Esophagus squamous epithelium (tissue), 5 donors: ENCODE data around the gene ZDHHC11B. TPM values are rescaled to one million over a fixed set of nuclear protein-coding genes. Genes with fewer than 3 reads are reported as not detected.
A peak's percentile ranks its signal among the peaks of the same experiment; 100 is the strongest.

Source experiments
- DNase-seq: peaks from one replicate; lab custom pipeline; 2025; lab: John Stamatoyannopoulos, UW
- H3K27ac ChIP-seq, 4 donors: fragments of 200-600 bp; sonication (generic); one replicate each; pipeline ENCODE4 v1.5.1; 2016 to 2019; ENCODE audit warnings: mild to moderate bottlenecking in 1 of 4
- H3K27me3 ChIP-seq, 4 donors: fragments of 200-600 bp; sonication (generic); 1 replicate in 3 of 4; 2 replicates in 1 of 4; pipeline versions ENCODE4 v1.5.1 to v1.6.0; 2017 to 2021; ENCODE audit warnings: antibody characterized with exemption in 1 of 4
- H3K36me3 ChIP-seq, 3 donors: fragments of 200-600 bp; sonication (generic); one replicate each; pipeline ENCODE4 v1.5.1; 2016 to 2019
- H3K4me1 ChIP-seq, 3 donors: fragments of 200-600 bp; sonication (generic); one replicate each; pipeline ENCODE4 v1.5.1; 2017 to 2019
- H3K4me3 ChIP-seq, 4 donors: fragments of 200-600 bp; sonication (generic); 1 replicate in 3 of 4; 2 replicates in 1 of 4; pipeline ENCODE4 v1.5.1; 2016 to 2019; ENCODE audit warnings: mild to moderate bottlenecking in 2 of 4, moderate library complexity in 1 of 4
- H3K9me3 ChIP-seq, 3 donors: fragments of 200-600 bp; sonication (generic); one replicate each; pipeline ENCODE4 v1.5.1; 2016 to 2019
- CTCF ChIP-seq, 6 experiments: fragments of 450-650 bp in 4 of 6; fragments of 200-600 bp in 2 of 6; sonication (generic) in 2 of 6; IDR thresholded peaks; one replicate each; pipeline ENCODE4 v1.5.1; 2016 to 2019; ENCODE audit warnings: antibody characterized with exemption in 6 of 6, mild to moderate bottlenecking in 4 of 6, moderate library complexity in 4 of 6
- POLR2A ChIP-seq, 4 donors: fragments of 450-650 bp; IDR thresholded peaks; one replicate each; pipeline ENCODE4 v1.6.1; 2017; ENCODE audit warnings: antibody characterized with exemption in 4 of 4, mild to moderate bottlenecking in 4 of 4, moderate library complexity in 3 of 4
- WGBS, 2 donors: methylation state at CpG; one replicate each; pipeline ENCODE4 v1.1.5; 2018; 5-methylcytosine and 5-hydroxymethylcytosine counted together
- intact Hi-C: fragments of 100-400 bp; cut with DNase I; formaldehyde crosslinking; loops from one replicate; pipeline ENCODE4 v1.15.0; 2022
- total RNA-seq, 4 donors: library from RNA; depleted of rRNA; stranded (reverse); fragments of >200 nt; gene quantifications; one replicate each; pipeline ENCODE4 v1.1.0, GENCODE V29; 2016
- donor health status: DM: yes; HTN: yes; CAD: no.

Gene ZDHHC11B
- total RNA-seq, 4 donors from 2014 or later = 0.44 to 4.6 (median 2.7) TPM

GRCh38 chr5:759111-759751 is 25.3 kb downstream of the ZDHHC11B start:
- peaks cover 36 to 59% (median 44%) of the 10 kb centered on the region in 3 donors for H3K4me1 ChIP-seq
- no peaks in the 10 kb centered on the region for H3K27me3 ChIP-seq
- peak overlapping the region; percentile 53 to 79 (median 74) for H3K27ac ChIP-seq
- DNase-seq = no peak
- intact Hi-C loops = loop anchor here (5.0 kb wide), 1 partner anchor 83 kb away; no protein-coding TSS in a partner anchor
- WGBS, 2 donors = 20 to 31% methylated on average over 23 to 33 of the region's 33 CpGs
- TF ChIP-seq POLR2A (IDR thresholded peaks at IDR 0.05) (peak in 1 of 4 donors; percentile 55), CTCF (IDR thresholded peaks at IDR 0.05) (peak in 1 of 6 experiments; percentile 40)
- no peaks in the 10 kb centered on the region for H3K36me3 ChIP-seq
- H3K9me3 ChIP-seq = no peaks in the 10 kb centered on the region
- peak overlapping the region in 3 of 4 donors; percentile 14 to 59 (median 17) for H3K4me3 ChIP-seq

GRCh38 chr5:758698-759053 is 25.9 kb downstream of the ZDHHC11B start:
- DNase-seq = no peak
- intact Hi-C loops = loop anchor here (5.0 kb wide), 1 partner anchor 84 kb away; no protein-coding TSS in a partner anchor
- Histone ChIP-seq H3K4me1 (peaks cover 36 to 59% (median 44%) of the 10 kb centered on the region in 3 donors), H3K36me3 (no peaks in the 10 kb centered on the region), H3K27ac (peak overlapping the region; percentile 53 to 79 (median 74)), H3K27me3 (no peaks in the 10 kb centered on the region), H3K9me3 (no peaks in the 10 kb centered on the region), H3K4me3 (peak overlapping the region in 3 of 4 donors; percentile 14 to 59 (median 17))
- no peak for TF ChIP-seq POLR2A (IDR thresholded peaks at IDR 0.05)
- TF ChIP-seq CTCF (IDR thresholded peaks at IDR 0.05) = no peak
- 53 to 58% methylated on average over 15 of the region's 15 CpGs for WGBS, 2 donors

GRCh38 chr5:757931-758697 is 26.4 kb downstream of the ZDHHC11B start:
- Histone ChIP-seq H3K27ac (peak overlapping the region; percentile 53 to 79 (median 74)), H3K9me3 (no peaks in the 10 kb centered on the region), H3K4me1 (peaks cover 36 to 56% (median 44%) of the 10 kb centered on the region in 3 donors), H3K36me3 (no peaks in the 10 kb centered on the region), H3K4me3 (peak overlapping the region in 1 of 4 donors; percentile 59), H3K27me3 (no peaks in the 10 kb centered on the region)
- intact Hi-C loops = loop anchor here (5.0 kb wide), 1 partner anchor 84 kb away; no protein-coding TSS in a partner anchor
- TF ChIP-seq CTCF (IDR thresholded peaks at IDR 0.05) (peak in 1 of 6 experiments; percentile 3), POLR2A (IDR thresholded peaks at IDR 0.05) (no peak)
- DNase-seq = no peak
- 50 to 67% methylated on average over 2 to 9 of the region's 21 CpGs for WGBS, 2 donors

- Histone ChIP-seq H3K36me3 (no peaks in the 10 kb centered on the region), H3K27ac (peak overlapping the region in 1 of 4 donors; percentile 12), H3K4me1 (peaks cover 36 to 49% (median 41%) of the 10 kb centered on the region in 3 donors), H3K9me3 (no peaks in the 10 kb centered on the region), H3K27me3 (no peaks in the 10 kb centered on the region), H3K4me3 (no peak overlapping the region)
- intact Hi-C loops = loop anchor here (5.0 kb wide), 1 partner anchor 85 kb away; no protein-coding TSS in a partner anchor
- WGBS, 2 donors = 69 to 77% methylated on average over 9 to 12 of the region's 15 CpGs
- TF ChIP-seq CTCF (IDR thresholded peaks at IDR 0.05) (no peak), POLR2A (IDR thresholded peaks at IDR 0.05) (no peak)
- no peak for DNase-seq
These were observed 27.1 kb downstream of the ZDHHC11B start for GRCh38 chr5:757346-757930.
